ENCODE data around the gene MASP1.

Gene MASP1

DNA sequence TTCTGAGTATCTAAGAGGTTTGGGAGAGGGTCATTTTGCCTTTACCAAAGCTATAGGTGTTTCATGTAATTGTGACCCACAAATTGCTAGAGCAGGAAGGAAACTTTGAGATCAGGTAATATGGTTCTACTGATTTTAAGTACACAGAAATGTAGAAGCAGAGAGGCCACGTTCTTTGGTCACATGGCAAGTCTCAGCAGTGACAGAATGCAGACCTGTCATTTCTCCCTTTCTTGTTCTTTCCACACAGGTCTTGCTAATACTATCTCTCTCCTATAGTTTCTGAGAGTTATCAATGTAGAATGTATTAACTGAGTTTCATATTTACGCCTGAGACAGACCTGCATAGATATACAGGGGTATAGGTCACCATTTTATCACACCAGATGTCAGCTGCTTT is 105.2 kb downstream of the MASP1 start:
- DNase-seq (ENCODE audit: low read depth): no peak

GRCh38 chr3:187185759-187186158 is 105.8 kb downstream of the MASP1 start:
- no peak for DNase-seq (ENCODE audit: low read depth)

Data from stimulated activated CD4-positive, alpha-beta T cell treated with anti-CD3 and anti-CD28 coated beads, Interleukin-2, amount 100 ng/mL, for 4 hours (primary cell).